Astrocyte (in vitro differentiated cells and primary cell): ENCODE results near the gene GABBR2. TPM values are rescaled to one million over a fixed set of nuclear protein-coding genes. Genes with fewer than 3 reads are reported as not detected.

Source experiments
- DNase-seq: peaks from one replicate; pipeline ENCODE4 v3.0.0-alpha.2; 2010; ENCODE audit warnings: low read depth
- FAIRE-seq: peaks from 2 replicates; lab custom pipeline; 2011; peaks lifted over from hg19 to GRCh38; lab: Jason Lieb, UNC
- H2AFZ ChIP-seq: 2 replicates; pipeline ENCODE4 v1.6.0; 2012; ENCODE audit warnings: low read depth, low read length, inconsistent platforms
- H3K27ac ChIP-seq: 2 replicates; pipeline ENCODE4 v1.5.1; 2011; ENCODE audit warnings: low read depth, low read length, inconsistent platforms
- H3K27me3 ChIP-seq: 2 replicates; pipeline ENCODE4 v1.6.0; 2011; ENCODE audit warnings: low read length, inconsistent platforms; ENCODE audit not compliant: insufficient read depth
- H3K36me3 ChIP-seq: 2 replicates; pipeline ENCODE4 v1.5.1; 2011; ENCODE audit warnings: low read length, inconsistent platforms; ENCODE audit not compliant: insufficient read depth
- H3K4me1 ChIP-seq: 2 replicates; pipeline ENCODE4 v1.5.1; 2011; ENCODE audit warnings: low read length, inconsistent platforms; ENCODE audit not compliant: insufficient read depth
- H3K4me2 ChIP-seq: 2 replicates; pipeline ENCODE4 v1.6.0; 2012; ENCODE audit warnings: low read length, inconsistent platforms
- H3K4me3 ChIP-seq: 2 replicates; pipeline ENCODE4 v1.5.1; 2011; ENCODE audit warnings: low read depth, mild to moderate bottlenecking, low read length, inconsistent platforms; ENCODE audit not compliant: insufficient read depth
- H3K79me2 ChIP-seq: 2 replicates; pipeline ENCODE4 v1.6.0; 2012; ENCODE audit warnings: mild to moderate bottlenecking, low read length, inconsistent platforms; ENCODE audit not compliant: insufficient read depth
- H3K9ac ChIP-seq: 2 replicates; pipeline ENCODE4 v1.6.0; 2012; ENCODE audit warnings: mild to moderate bottlenecking, low read length, inconsistent platforms
- H3K9me3 ChIP-seq: 2 replicates; pipeline ENCODE4 v1.5.1; 2012; ENCODE audit warnings: low read depth, mild to moderate bottlenecking, low read length, inconsistent platforms; ENCODE audit not compliant: insufficient read depth
- H4K20me1 ChIP-seq: 2 replicates; pipeline ENCODE4 v1.6.0; 2012; ENCODE audit warnings: low read length, inconsistent platforms; ENCODE audit not compliant: insufficient read depth
- H3K27ac Mint-ChIP-seq: one replicate; pipeline ENCODE4 v1.8.0; 2021; ENCODE audit warnings: mild to moderate bottlenecking, mixed read lengths; ENCODE audit not compliant: unreplicated experiment
- H3K27me3 Mint-ChIP-seq: one replicate; pipeline ENCODE4 v1.8.0; 2021; ENCODE audit warnings: low read depth, mixed read lengths; ENCODE audit not compliant: unreplicated experiment
- H3K36me3 Mint-ChIP-seq: one replicate; pipeline ENCODE4 v1.8.0; 2021; ENCODE audit warnings: low read depth, mixed read lengths; ENCODE audit not compliant: unreplicated experiment
- H3K4me1 Mint-ChIP-seq: one replicate; pipeline ENCODE4 v1.8.0; 2021; ENCODE audit warnings: low read depth, mixed read lengths; ENCODE audit not compliant: unreplicated experiment
- H3K4me3 Mint-ChIP-seq: one replicate; pipeline ENCODE4 v1.8.0; 2021; ENCODE audit warnings: mild to moderate bottlenecking, moderate library complexity, mixed read lengths; ENCODE audit not compliant: unreplicated experiment
- H3K9me3 Mint-ChIP-seq: one replicate; pipeline ENCODE4 v1.8.0; 2021; ENCODE audit warnings: mild to moderate bottlenecking, mixed read lengths; ENCODE audit not compliant: unreplicated experiment
- EZH2 ChIP-seq: IDR thresholded peaks from 2 replicates; pipeline ENCODE4 v1.6.1; 2012; ENCODE audit warnings: mild to moderate bottlenecking, low read length, inconsistent platforms; ENCODE audit not compliant: insufficient read depth
- total RNA-seq: library from RNA; stranded (reverse); gene quantifications from 2 replicates; pipeline ENCODE4 v1.2.1, GENCODE V29; 2021
- TF ChIP-seq, protein P1 (sequence below): IDR thresholded peaks from 2 replicates; pipeline ENCODE4 v1.5.1; 2011; ENCODE audit warnings: low read depth, mild to moderate bottlenecking, inconsistent platforms, low read length, moderate library complexity; ENCODE audit not compliant: insufficient read depth

GABBR2 gene
- total RNA-seq, 1 donor from 2014 or later: 2.0 TPM

DNA sequence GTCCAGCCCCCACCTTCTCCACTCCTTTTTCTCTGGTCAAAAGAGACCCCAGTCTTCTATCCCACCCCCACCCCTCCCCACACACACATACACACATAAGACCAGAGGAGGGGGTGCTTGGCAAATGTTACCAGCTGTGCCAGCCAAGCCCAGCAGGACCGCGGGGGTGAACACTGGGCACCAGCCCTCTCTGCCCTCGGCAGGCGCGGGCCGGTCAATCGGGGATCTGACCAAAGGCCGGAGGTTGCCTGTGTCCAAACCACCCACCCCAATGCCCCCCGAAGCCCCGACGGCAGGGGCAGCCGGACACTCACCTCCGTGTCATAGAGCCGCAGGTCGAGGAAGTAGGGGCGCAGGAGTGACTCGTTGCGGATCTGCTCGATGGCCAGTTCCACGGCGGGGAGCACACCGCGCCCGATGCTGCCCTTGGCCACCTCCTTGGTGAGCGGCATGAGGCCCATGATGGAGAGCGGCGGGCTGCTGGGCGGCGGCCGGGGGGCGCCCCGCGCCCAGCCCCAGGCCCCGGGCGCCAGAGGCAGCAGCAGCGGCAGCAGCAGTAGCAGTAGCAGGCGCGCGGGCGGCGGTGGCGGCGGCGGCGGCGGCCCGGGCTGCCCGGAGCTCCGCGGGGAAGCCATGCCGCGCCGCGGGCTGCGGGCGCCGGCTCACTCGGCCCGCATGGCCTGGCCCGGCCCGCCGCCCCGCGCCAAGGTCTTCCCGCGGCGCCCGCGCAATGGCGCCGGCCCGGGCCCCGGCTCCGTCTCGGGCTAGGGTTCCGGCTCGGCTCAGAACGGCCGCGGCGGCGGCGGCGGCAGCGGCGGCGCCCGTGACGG is 417 bp downstream of the GABBR2 start:
- Histone ChIP-seq H3K36me3 (no peaks in the 10 kb centered on the region), H3K27me3 (peaks cover 56% of the 10 kb centered on the region), H3K4me1 (peaks cover 10% of the 10 kb centered on the region), H3K9me3 (no peaks in the 10 kb centered on the region), H2AFZ (peak overlapping the region; percentile 18), H3K79me2 (no peaks in the 10 kb centered on the region), H3K4me3 (peak overlapping the region; percentile 10), H3K4me2 (peak overlapping the region; percentile 89), H4K20me1 (no peaks in the 10 kb centered on the region), H3K9ac (no peak overlapping the region), H3K27ac (no peak overlapping the region)
- peak overlapping the region; percentile 57 for H3K4me3 Mint-ChIP-seq
- DNase-seq (no peak), FAIRE-seq (no peak)
- TF ChIP-seq EZH2: no peak
- TF ChIP-seq, protein P1, sequence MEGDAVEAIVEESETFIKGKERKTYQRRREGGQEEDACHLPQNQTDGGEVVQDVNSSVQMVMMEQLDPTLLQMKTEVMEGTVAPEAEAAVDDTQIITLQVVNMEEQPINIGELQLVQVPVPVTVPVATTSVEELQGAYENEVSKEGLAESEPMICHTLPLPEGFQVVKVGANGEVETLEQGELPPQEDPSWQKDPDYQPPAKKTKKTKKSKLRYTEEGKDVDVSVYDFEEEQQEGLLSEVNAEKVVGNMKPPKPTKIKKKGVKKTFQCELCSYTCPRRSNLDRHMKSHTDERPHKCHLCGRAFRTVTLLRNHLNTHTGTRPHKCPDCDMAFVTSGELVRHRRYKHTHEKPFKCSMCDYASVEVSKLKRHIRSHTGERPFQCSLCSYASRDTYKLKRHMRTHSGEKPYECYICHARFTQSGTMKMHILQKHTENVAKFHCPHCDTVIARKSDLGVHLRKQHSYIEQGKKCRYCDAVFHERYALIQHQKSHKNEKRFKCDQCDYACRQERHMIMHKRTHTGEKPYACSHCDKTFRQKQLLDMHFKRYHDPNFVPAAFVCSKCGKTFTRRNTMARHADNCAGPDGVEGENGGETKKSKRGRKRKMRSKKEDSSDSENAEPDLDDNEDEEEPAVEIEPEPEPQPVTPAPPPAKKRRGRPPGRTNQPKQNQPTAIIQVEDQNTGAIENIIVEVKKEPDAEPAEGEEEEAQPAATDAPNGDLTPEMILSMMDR: no peak
- H3K27me3 Mint-ChIP-seq: peaks cover 66% of the 10 kb centered on the region
- H3K36me3 Mint-ChIP-seq: peaks cover 1% of the 10 kb centered on the region
- no peaks in the 10 kb centered on the region for H3K9me3 Mint-ChIP-seq
- H3K27ac Mint-ChIP-seq: no peak overlapping the region
- H3K4me1 Mint-ChIP-seq: peaks cover 3% of the 10 kb centered on the region

- Mint-ChIP-seq H3K4me1 (peaks cover 3% of the 10 kb centered on the region), H3K9me3 (no peaks in the 10 kb centered on the region), H3K4me3 (peak overlapping the region; percentile 57), H3K27ac (peak overlapping the region; percentile 62), H3K27me3 (peaks cover 68% of the 10 kb centered on the region), H3K36me3 (peaks cover 1% of the 10 kb centered on the region)
- Histone ChIP-seq H4K20me1 (no peaks in the 10 kb centered on the region), H2AFZ (peak overlapping the region; percentile 60), H3K4me2 (peak overlapping the region; percentile 89), H3K4me1 (peaks cover 10% of the 10 kb centered on the region), H3K4me3 (peak overlapping the region; percentile 51), H3K9me3 (no peaks in the 10 kb centered on the region), H3K79me2 (no peaks in the 10 kb centered on the region), H3K36me3 (no peaks in the 10 kb centered on the region), H3K27ac (no peak overlapping the region), H3K27me3 (peaks cover 56% of the 10 kb centered on the region), H3K9ac (no peak overlapping the region)
- peak; percentile 92 for TF ChIP-seq EZH2
- TF ChIP-seq, protein P1: peak; percentile 41
- DNase-seq (peak; percentile 74), FAIRE-seq (no peak)
These were observed 1.3 kb downstream of the GABBR2 start for GRCh38 chr9:98707166-98708102.
